HG03469 (cell line): ENCODE measurements around the gene ANXA3.
"Not testable (repeated sequence)": the region's sequence is repeated elsewhere in the genome, so short reads cannot be mapped to it uniquely, and the experiment has no call there.

ENCODE experiments used
- ATAC-seq: cut with Tn5 transposase; IDR thresholded peaks from one replicate; pipeline ENCODE4 v1.9.1; 2021; ENCODE audit warnings: mild to moderate bottlenecking, moderate library complexity, moderate number of reproducible peaks; ENCODE audit not compliant: unreplicated experiment

The ANXA3 gene

GRCh38 chr4:78551420-78552351 lies at the start of gene ANXA3:
Gene ANXA3, plus strand, starts transcription at chr4:78551770. Its CDS starts 2,704 bp downstream, at chr4:78554474.
- ATAC-seq: no peak

- ATAC-seq: not testable (repeated sequence)
These were observed 45.3 kb upstream of the ANXA3 start for GRCh38 chr4:78506260-78506659.

GRCh38 chr4:78509043-78509442 lies 42.5 kb upstream of the ANXA3 start:
- no peak for ATAC-seq

- ATAC-seq: no peak
These were observed 41.5 kb upstream of the ANXA3 start for GRCh38 chr4:78510108-78510507.

GRCh38 chr4:78510681-78511080 lies 40.9 kb upstream of the ANXA3 start:
- ATAC-seq: no peak

- no peak for ATAC-seq
These were observed 39.1 kb upstream of the ANXA3 start for GRCh38 chr4:78512357-78512920.

- no peak for ATAC-seq
These were observed 38.1 kb upstream of the ANXA3 start for GRCh38 chr4:78513411-78513975.

GRCh38 chr4:78517050-78517652 lies 34.4 kb upstream of the ANXA3 start:
- no peak for ATAC-seq

GRCh38 chr4:78518561-78518960 lies 33.0 kb upstream of the ANXA3 start:
- ATAC-seq: no peak

- ATAC-seq: no peak
These were observed 31.6 kb upstream of the ANXA3 start for GRCh38 chr4:78519962-78520361.

- no peak for ATAC-seq
These were observed 30.8 kb upstream of the ANXA3 start for GRCh38 chr4:78520808-78521226.

- ATAC-seq: no peak
These were observed 27.6 kb upstream of the ANXA3 start for GRCh38 chr4:78524009-78524408.

GRCh38 chr4:78525559-78525958 lies 26.0 kb upstream of the ANXA3 start:
- ATAC-seq: no peak

- no peak for ATAC-seq
These were observed 24.5 kb upstream of the ANXA3 start for GRCh38 chr4:78527103-78527502.

- no peak for ATAC-seq
These were observed 24.0 kb upstream of the ANXA3 start for GRCh38 chr4:78527555-78527954.

GRCh38 chr4:78528327-78528726 lies 23.2 kb upstream of the ANXA3 start:
- no peak for ATAC-seq

- no peak for ATAC-seq
These were observed 21.9 kb upstream of the ANXA3 start for GRCh38 chr4:78529569-78530209.

- ATAC-seq: no peak
These were observed 19.5 kb upstream of the ANXA3 start for GRCh38 chr4:78532046-78532445.

GRCh38 chr4:78533854-78534253 lies 17.7 kb upstream of the ANXA3 start:
- no peak for ATAC-seq

GRCh38 chr4:78534286-78534955 lies 17.1 kb upstream of the ANXA3 start:
- ATAC-seq: no peak
